Measurements from ENCODE around the gene DOCK1. TPM values are rescaled to one million over a fixed set of nuclear protein-coding genes. Genes with fewer than 3 reads are reported as not detected.

DOCK1 gene
- total RNA-seq, 2 experiments from 2014 or later: not detected

GRCh38 chr10:126892226-126893175, 12.7 kb upstream of the DOCK1 start:
- Histone ChIP-seq H3K4me1 (ENCODE audit: insufficient read depth, low read length) (no peaks in the 10 kb centered on the region), H3K9me3 (ENCODE audit: control insufficient read depth in 1 of 2, insufficient read depth in 1 of 2, low read length in 2 of 2) (peaks cover 0 to 18% of the 10 kb centered on the region in 2 experiments), H3K4me3 (ENCODE audit: low read length) (no peak overlapping the region), H3K27me3 (ENCODE audit: control insufficient read depth in 1 of 2, insufficient read depth in 2 of 2, low read length in 2 of 2) (no peaks in the 10 kb centered on the region), H3K27ac (ENCODE audit: low read depth in 1 of 2, low read length in 2 of 2) (no peak overlapping the region), H3K36me3 (ENCODE audit: insufficient read depth, low read length) (no peaks in the 10 kb centered on the region)
- intact Hi-C loops (cut with DNase I, micrococcal nuclease): no loop called here
- Mint-ChIP-seq H3K36me3 (ENCODE audit: low read depth) (no peaks in the 10 kb centered on the region), H3K27me3 (no peaks in the 10 kb centered on the region), H3K9me3 (no peaks in the 10 kb centered on the region), H3K4me1 (ENCODE audit: low read depth) (no peaks in the 10 kb centered on the region), H3K27ac (no peak overlapping the region), H3K4me3 (no peak overlapping the region)
- CTCF ChIA-PET: no interaction called here
- ATAC-seq (ENCODE audit: poor library complexity): no peak
- no peak for DNase-seq
- POLR2A ChIA-PET: no interaction called here
- TF ChIP-seq, protein P1, sequence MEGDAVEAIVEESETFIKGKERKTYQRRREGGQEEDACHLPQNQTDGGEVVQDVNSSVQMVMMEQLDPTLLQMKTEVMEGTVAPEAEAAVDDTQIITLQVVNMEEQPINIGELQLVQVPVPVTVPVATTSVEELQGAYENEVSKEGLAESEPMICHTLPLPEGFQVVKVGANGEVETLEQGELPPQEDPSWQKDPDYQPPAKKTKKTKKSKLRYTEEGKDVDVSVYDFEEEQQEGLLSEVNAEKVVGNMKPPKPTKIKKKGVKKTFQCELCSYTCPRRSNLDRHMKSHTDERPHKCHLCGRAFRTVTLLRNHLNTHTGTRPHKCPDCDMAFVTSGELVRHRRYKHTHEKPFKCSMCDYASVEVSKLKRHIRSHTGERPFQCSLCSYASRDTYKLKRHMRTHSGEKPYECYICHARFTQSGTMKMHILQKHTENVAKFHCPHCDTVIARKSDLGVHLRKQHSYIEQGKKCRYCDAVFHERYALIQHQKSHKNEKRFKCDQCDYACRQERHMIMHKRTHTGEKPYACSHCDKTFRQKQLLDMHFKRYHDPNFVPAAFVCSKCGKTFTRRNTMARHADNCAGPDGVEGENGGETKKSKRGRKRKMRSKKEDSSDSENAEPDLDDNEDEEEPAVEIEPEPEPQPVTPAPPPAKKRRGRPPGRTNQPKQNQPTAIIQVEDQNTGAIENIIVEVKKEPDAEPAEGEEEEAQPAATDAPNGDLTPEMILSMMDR (IDR thresholded peaks at IDR 0.05): no peak

- no peak overlapping the region for H3K27ac Mint-ChIP-seq
- no peaks in the 10 kb centered on the region for H3K4me1 Mint-ChIP-seq (ENCODE audit: low read depth)
- POLR2A ChIA-PET: no interaction called here
- peaks cover 0 to 18% of the 10 kb centered on the region in 2 experiments for H3K9me3 ChIP-seq (ENCODE audit: control insufficient read depth in 1 of 2, insufficient read depth in 1 of 2, low read length in 2 of 2)
- H3K4me1 ChIP-seq (ENCODE audit: insufficient read depth, low read length): no peaks in the 10 kb centered on the region
- CTCF ChIA-PET: no interaction called here
- no peaks in the 10 kb centered on the region for H3K27me3 ChIP-seq (ENCODE audit: control insufficient read depth in 1 of 2, insufficient read depth in 2 of 2, low read length in 2 of 2)
- no peaks in the 10 kb centered on the region for H3K36me3 ChIP-seq (ENCODE audit: insufficient read depth, low read length)
- no peak for ATAC-seq (ENCODE audit: poor library complexity)
- intact Hi-C loops (cut with DNase I, micrococcal nuclease): no loop called here
- H3K9me3 Mint-ChIP-seq: peaks cover 3% of the 10 kb centered on the region
- H3K36me3 Mint-ChIP-seq (ENCODE audit: low read depth): no peaks in the 10 kb centered on the region
- H3K4me3 ChIP-seq (ENCODE audit: low read length): no peak overlapping the region
- H3K27ac ChIP-seq (ENCODE audit: low read depth in 1 of 2, low read length in 2 of 2): no peak overlapping the region
- H3K4me3 Mint-ChIP-seq: no peak overlapping the region
- no peaks in the 10 kb centered on the region for H3K27me3 Mint-ChIP-seq
- DNase-seq: no peak
- TF ChIP-seq, protein P1 (IDR thresholded peaks at IDR 0.05): no peak
Observed at GRCh38 chr10:126893206-126893605, 12.0 kb upstream of the DOCK1 start.

GRCh38 chr10:126893841-126894240, 11.4 kb upstream of the DOCK1 start:
- no peaks in the 10 kb centered on the region for H3K27me3 ChIP-seq (ENCODE audit: control insufficient read depth in 1 of 2, insufficient read depth in 2 of 2, low read length in 2 of 2)
- Mint-ChIP-seq H3K27ac (no peak overlapping the region), H3K36me3 (ENCODE audit: low read depth) (no peaks in the 10 kb centered on the region), H3K9me3 (peaks cover 3% of the 10 kb centered on the region), H3K4me3 (no peak overlapping the region), H3K27me3 (no peaks in the 10 kb centered on the region), H3K4me1 (ENCODE audit: low read depth) (no peaks in the 10 kb centered on the region)
- H3K27ac ChIP-seq (ENCODE audit: low read depth in 1 of 2, low read length in 2 of 2): no peak overlapping the region
- no peak for DNase-seq
- POLR2A ChIA-PET: no interaction called here
- H3K36me3 ChIP-seq (ENCODE audit: insufficient read depth, low read length): no peaks in the 10 kb centered on the region
- CTCF ChIA-PET: no interaction called here
- H3K4me3 ChIP-seq (ENCODE audit: low read length): no peak overlapping the region
- intact Hi-C loops (cut with DNase I, micrococcal nuclease): no loop called here
- H3K9me3 ChIP-seq (ENCODE audit: control insufficient read depth in 1 of 2, insufficient read depth in 1 of 2, low read length in 2 of 2): peaks cover 4 to 20% of the 10 kb centered on the region in 2 experiments
- ATAC-seq (ENCODE audit: poor library complexity): no peak
- no peaks in the 10 kb centered on the region for H3K4me1 ChIP-seq (ENCODE audit: insufficient read depth, low read length)
- TF ChIP-seq, protein P1 (IDR thresholded peaks at IDR 0.05): no peak
